NCI-H187 (cell line): ENCODE data around the gene TSPAN1.

Experiments used
- DNase-seq, 2 experiments: peaks; one replicate each; lab custom pipeline; 2025; lab: John Stamatoyannopoulos, UW

Gene TSPAN1

DNA sequence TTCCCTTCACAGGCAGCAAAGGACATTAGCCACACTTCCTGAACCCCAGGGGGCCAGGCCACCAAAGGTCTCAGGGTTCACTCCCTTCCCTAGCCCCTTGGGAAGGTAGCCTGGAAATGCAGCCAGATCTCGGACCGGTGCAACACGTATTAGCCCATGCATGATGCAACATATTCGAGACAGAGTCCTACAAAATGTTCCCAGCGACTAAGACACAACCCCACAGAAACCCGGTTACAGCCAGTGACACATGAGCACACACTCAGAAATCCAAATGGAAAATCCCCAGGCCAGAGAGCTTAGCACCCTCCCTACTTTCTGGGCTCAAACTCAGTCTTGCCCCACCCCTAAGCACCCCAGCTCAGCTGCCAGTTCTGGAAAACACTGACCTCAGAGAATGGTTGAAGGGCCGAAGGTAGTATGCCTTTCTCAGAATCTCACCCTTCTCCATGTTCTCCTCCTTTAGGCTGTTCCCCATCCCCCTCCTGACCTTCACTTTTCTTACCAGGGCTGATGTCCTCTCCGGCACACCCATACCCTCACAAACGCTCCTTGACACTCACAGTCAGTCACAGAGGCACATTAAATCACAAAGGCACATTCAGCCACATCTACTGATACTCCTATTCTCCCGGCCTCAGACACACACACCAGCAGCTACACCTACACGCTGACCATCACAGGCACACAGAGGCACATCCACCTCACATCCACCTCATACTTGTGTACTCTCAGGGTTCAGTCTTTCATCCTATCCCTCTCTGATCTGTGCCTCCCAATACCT lies at the start of gene TSPAN1:
Gene TSPAN1 (plus strand): TSS at position 640 of the 784 bp plus-strand sequence. CDS start 6,021 bp downstream, outside the sequence.
- DNase-seq, result no peak

DNA sequence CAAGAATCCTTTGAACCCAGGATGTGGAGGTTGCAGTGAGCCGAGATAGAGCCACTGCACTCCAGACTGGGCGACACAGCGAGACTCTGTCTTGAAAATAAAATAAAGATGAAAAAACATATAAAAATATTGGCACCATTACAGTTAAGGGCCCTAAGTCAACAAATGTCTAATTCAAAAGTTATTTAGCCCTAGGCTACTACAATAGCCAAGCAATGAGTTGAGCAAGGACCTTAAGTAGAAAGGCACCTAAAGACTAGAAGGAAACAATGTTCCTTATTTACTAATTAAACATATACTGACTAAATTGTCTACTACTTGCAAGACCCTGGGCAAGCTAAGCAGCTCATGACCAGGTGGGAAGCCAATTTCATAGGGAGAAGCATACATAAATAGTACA lies 46.5 kb upstream of the TSPAN1 start:
- DNase-seq, result no peak

DNA sequence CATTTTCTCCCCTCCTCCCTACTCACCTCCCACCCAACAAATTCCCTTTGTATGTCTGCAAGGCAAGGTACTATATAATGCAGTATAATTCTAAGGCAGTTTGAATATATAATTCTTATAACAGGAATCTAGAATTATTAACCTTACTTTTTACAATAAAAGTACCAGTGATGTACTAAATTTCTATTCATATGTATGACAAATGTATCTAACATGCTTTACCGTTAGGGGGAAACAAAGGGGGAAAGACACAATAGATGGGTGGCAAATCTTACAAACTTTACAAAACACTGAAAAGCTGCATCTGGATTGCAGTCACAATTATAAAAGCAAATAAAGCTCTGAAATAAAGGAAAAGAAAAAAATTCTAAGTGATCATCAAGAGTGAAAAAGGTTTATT lies 44.8 kb upstream of the TSPAN1 start:
- DNase-seq, result no peak

GRCh38 chr1:46130606-46131005 lies 44.3 kb upstream of the TSPAN1 start:
- no peak for DNase-seq

DNA sequence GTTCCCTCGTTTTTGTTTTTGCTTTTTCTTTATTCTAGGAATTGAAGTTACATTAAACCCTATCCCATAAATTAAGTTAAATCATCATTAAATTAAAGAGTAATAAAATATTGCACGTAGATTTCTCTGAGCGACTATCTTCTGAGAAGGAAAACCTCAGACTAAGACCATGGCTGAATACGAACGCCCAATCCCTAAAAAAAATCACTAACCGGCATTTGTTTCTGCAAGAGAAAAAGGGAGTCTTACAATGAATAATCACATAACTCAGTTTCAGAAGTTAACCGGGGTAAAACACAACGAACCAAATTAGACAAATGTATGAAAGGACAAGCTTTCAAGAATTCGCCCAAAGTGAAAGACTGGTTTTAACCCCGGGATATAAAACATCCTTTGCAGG lies 43.8 kb upstream of the TSPAN1 start:
- no peak for DNase-seq

- DNase-seq, result peak; percentile 14 to 73
Observed at GRCh38 chr1:46131712-46132528, 43.0 kb upstream of the TSPAN1 start.

DNA sequence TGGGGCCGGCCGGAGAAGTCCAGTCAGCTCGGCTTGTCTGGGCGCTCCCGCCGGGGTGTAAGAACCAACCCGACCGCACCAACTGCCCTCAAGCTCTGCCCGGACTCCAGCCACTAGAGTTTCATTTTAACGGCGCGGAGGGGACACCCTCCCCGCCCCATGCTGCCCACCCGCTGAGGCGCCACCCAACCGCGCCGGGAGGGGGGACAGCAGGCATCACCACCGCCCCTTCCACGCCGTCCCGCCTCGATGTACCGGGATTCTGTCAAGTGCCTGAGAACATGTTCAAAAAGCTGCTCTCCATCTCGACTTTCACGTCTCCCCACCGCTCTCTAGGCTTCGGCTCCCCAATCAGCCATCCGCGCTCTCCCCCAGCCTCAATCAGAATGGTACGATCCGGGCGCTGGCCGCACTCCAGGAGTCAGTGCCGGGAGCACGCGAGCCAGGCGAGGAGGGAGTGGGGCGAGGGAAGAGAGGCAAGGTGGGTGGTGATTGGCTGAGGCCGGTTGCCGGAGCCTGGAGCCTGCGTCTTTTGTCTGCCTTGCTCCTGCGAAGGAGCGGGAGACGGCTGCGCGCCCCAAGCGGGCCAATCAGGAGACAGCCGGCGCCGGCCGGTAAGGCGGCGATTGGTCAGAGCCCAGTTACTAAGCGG lies 42.2 kb upstream of the TSPAN1 start, which contains the start of gene PIK3R3:
Gene PIK3R3 (minus strand): TSS at position 101 of the 652 bp plus-strand sequence. CDS start 677 bp downstream, outside the sequence.
- DNase-seq, result peak; percentile 94 to 97

GRCh38 chr1:46133181-46133658 lies 41.7 kb upstream of the TSPAN1 start:
- DNase-seq, result peak; percentile 59 to 94

- DNase-seq, result no peak
Observed at GRCh38 chr1:46133781-46134350, 41.0 kb upstream of the TSPAN1 start.

GRCh38 chr1:46134660-46135331 lies 40.1 kb upstream of the TSPAN1 start:
- DNase-seq, result no peak

- no peak for DNase-seq
Observed at GRCh38 chr1:46136711-46137110, 38.2 kb upstream of the TSPAN1 start.

- no peak for DNase-seq
Observed at GRCh38 chr1:46137916-46138315, 37.0 kb upstream of the TSPAN1 start.

DNA sequence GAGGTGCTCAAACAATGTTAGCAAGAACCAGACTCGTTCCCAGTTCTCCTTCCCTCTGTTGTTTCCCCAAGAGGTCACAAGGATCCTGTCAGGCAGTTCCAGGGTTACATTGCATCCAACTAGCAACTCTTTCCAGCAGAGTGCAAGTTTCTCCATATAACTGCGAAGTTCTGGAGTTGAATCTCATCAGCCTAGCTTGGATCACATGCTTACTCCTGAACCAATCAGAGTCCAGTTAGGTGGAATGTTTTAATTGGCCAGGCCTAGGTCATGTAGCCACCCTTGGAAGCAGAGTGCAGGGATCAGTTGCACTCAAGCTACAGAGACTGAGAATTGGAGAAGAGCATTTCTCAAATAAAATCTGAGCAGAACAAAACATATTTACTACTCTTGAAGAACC lies 26.6 kb upstream of the TSPAN1 start:
- DNase-seq, result no peak

DNA sequence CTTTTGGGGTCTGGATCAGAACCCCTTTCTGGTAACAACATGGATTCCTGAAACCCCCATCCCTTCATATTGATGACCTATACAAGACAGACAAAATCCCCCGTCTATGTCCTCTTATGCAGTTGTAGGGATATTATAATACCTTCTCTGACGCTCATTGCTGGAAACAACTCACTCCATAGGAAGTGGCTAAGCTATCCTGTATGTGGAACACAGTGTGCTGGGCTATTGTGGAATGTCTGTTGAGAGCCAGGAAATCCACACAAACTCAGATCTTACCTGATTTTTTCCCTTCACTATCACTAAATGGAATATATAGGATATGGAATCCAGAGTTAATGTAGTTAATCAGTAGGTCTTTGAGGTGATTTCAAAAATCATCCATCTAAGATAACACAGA lies 24.8 kb upstream of the TSPAN1 start:
- DNase-seq, result no peak

DNA sequence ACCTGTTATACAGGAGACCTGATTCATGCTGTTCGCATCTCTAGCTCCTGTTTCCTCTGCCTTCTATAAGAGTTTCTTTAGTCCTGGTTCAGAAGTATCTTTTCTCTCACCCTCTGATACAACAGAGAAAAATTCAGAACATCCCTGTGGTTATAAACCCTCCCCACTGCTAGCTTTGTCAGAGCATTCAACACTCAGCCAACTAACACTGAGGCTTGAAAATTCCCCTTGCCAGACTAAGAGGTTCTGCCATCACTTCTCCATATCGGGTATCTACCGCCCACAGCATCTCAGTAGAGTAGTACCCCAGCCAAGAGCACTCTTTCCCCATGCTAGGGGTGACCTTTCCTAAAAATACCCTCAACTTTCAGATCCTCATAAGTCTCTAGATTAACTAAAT lies 22.9 kb upstream of the TSPAN1 start:
- no peak for DNase-seq

DNA sequence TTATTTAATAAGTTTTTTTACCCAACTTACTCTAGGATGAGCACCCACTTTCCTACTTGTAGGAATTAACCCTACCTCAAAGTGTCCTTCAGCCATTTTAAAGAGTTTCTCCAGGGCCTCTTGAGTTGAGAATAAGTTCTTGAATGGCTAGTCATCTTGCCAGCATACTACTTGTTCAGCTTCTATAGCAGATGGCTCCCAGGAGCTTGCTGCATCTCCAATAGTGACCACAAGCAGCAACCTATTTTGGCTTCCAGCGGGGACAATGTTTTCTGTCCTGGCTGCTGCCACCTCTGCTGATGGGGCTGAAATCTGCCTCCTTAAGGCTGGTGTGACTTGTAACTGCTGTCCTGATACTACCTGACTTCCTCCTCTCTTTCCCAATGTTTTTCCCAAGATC lies 21.7 kb upstream of the TSPAN1 start:
- DNase-seq, result no peak

DNA sequence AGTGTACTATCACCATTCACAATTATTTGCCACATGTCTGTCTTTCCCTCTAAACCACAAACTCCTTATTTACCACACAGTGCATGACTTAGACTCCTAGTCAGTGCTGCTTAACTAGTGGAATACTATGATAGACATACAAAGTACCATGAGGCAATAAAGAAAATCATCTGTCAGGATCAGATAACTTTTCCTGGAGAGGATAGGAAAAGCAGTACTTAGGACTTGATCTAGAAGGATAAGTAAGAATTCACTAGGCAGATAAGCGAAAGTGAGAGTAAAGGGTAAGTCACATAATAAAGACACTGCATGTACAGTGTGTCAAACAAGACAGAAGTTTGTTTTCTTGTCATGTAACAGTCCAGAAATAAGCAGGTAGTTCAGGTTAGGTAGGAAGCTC lies 21.2 kb upstream of the TSPAN1 start:
- no peak for DNase-seq

DNA sequence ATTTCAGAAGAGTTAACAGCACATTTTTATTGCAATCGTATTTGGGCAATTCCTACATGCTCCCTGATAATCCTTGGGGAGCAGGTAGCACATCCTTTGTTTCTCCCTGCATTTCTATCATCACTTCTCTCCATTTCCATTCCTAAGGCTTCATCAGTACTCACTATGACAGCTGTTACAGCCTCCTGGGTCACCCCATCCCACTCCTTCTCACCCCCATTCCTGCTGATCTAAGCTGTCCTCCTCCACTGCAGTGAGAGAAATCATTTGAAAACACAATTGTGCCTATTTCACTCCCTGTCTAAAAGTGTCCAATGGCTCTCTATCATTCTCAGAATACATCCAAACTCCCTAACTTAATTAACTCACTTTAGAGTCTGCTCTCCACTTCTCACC lies 17.0 kb upstream of the TSPAN1 start:
- no peak for DNase-seq

DNA sequence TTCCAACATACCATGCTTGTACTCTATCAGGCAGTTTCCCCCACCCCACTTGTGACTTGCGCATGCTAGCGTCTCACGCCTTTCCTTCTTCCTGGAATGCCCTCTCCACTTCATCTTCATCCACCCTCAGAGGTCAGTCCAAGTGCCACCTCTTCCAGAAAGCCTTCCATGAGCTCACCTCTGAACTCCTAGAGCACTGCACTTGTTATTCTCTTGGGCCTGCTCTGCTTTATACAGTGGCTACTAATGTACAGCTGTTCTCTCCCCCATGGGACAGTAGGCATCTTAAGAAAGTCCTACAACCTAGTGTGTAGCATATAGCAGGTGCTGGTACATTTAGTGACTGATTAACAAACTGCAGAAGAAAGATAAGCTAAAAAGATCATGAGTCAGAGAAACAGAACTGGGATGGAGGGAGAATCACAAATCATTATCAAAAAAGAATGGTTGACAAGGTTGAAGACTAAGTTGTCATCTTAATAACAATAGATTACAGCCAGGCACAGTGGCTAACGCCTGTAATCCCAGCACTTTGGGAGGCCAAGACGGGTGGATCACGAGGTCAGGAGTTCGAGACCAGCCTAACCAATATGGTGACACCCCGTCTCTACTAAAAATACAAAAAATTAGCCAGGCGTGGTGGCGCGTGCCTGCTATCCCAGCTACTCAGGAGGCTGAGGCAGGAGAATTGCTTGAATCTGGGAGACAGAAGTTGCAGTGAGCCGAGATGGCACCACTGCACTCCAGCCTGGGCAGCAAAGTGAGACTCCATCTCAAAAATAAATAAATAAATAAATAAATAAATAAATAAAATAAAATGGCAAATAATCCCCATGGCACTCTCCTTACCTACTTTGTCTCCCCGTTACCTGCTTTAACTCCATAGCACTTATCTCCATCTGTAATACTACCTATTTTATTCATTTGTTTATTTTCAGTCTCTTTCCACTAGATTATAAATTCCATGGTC lies 16.3 kb upstream of the TSPAN1 start:
- no peak for DNase-seq

- no peak for DNase-seq
Observed at GRCh38 chr1:46159516-46159915, 15.4 kb upstream of the TSPAN1 start.
